Vagina (tissue), 2 donors: ENCODE results near the gene P4HTM. TPM values are rescaled to one million over a fixed set of nuclear protein-coding genes. Genes with fewer than 3 reads are reported as not detected.

Source experiments
- DNase-seq, 2 donors: peaks; one replicate each; pipeline ENCODE4 v3.0.0-alpha.2; 2017; ENCODE audit errors: extremely low spot score in 2 of 2
- H3K27ac ChIP-seq: fragments of 200-600 bp; sonication (generic); one replicate; pipeline ENCODE4 v1.5.1; 2019
- H3K27me3 ChIP-seq: fragments of 200-600 bp; sonication (generic); one replicate; pipeline ENCODE4 v1.5.1; 2019
- H3K36me3 ChIP-seq, 2 donors: fragments of 200-600 bp; sonication (generic); one replicate each; pipeline ENCODE4 v1.5.1; 2017 to 2019
- H3K4me1 ChIP-seq: fragments of 200-600 bp; sonication (generic); one replicate; pipeline ENCODE4 v1.5.1; 2019
- H3K4me3 ChIP-seq, 2 donors: fragments of 200-600 bp; sonication (generic); 1 replicate in 1 of 2; 2 replicates in 1 of 2; pipeline ENCODE4 v1.5.1; 2016 to 2019
- H3K9me3 ChIP-seq: fragments of 200-600 bp; sonication (generic); one replicate; pipeline ENCODE4 v1.5.1; 2019
- CTCF ChIP-seq, 3 experiments: fragments of 450-650 bp in 2 of 3; fragments of 200-600 bp in 1 of 3; sonication (generic) in 1 of 3; IDR thresholded peaks; one replicate each; pipeline ENCODE4 v1.5.1; 2017 to 2019; ENCODE audit warnings: antibody characterized with exemption in 3 of 3, mild to moderate bottlenecking in 2 of 3, moderate library complexity in 2 of 3
- POLR2A ChIP-seq, 2 donors: fragments of 450-650 bp; IDR thresholded peaks; one replicate each; pipeline ENCODE4 v1.6.1; 2017; ENCODE audit warnings: antibody characterized with exemption in 2 of 2, mild to moderate bottlenecking in 2 of 2, moderate library complexity in 2 of 2
- POLR2AphosphoS5 ChIP-seq, 2 donors: sonication (generic); formaldehyde crosslinking; IDR thresholded peaks; one replicate each; pipeline ENCODE4 v1.9.0; 2017; ENCODE audit warnings: antibody characterized with exemption in 2 of 2, mild to moderate bottlenecking in 2 of 2, low read depth in 1 of 2; ENCODE audit not compliant: insufficient read depth in 1 of 2
- intact Hi-C: fragments of 100-400 bp; cut with DNase I; formaldehyde crosslinking; loops from one replicate; pipeline ENCODE4 v1.15.1; 2023
- total RNA-seq: library from RNA; depleted of rRNA; stranded (reverse); fragments of >200 nt; gene quantifications from one replicate; pipeline ENCODE4 v1.2.3, GENCODE V29; 2016

Gene P4HTM
- total RNA-seq, 1 donor from 2014 or later, result 43.5 TPM

GRCh38 chr3:48962340-48962739 is 27.7 kb upstream of the P4HTM start:
- Histone ChIP-seq H3K4me1 (no peaks in the 10 kb centered on the region), H3K9me3 (no peaks in the 10 kb centered on the region), H3K36me3 (peaks cover 0 to 54% of the 10 kb centered on the region in 2 donors), H3K27ac (no peak overlapping the region), H3K27me3 (no peaks in the 10 kb centered on the region), H3K4me3 (no peak overlapping the region)
- TF ChIP-seq POLR2AphosphoS5 (IDR thresholded peaks at IDR 0.05; ENCODE audit: insufficient read depth in 1 of 2, low read depth in 1 of 2) (no peak), CTCF (IDR thresholded peaks at IDR 0.05) (no peak), POLR2A (IDR thresholded peaks at IDR 0.05) (no peak)
- intact Hi-C loops, result no loop called here
- DNase-seq, result no peak

- DNase-seq, result no peak
- no peaks in the 10 kb centered on the region for H3K9me3 ChIP-seq
- intact Hi-C loops, result no loop called here
Observed at GRCh38 chr3:48962939-48963338, 27.1 kb upstream of the P4HTM start.

GRCh38 chr3:48963591-48963990 is 26.4 kb upstream of the P4HTM start:
- Histone ChIP-seq H3K9me3 (no peaks in the 10 kb centered on the region), H3K36me3 (peaks cover 0 to 57% of the 10 kb centered on the region in 2 donors), H3K27ac (no peak overlapping the region), H3K4me3 (no peak overlapping the region), H3K4me1 (no peaks in the 10 kb centered on the region), H3K27me3 (no peaks in the 10 kb centered on the region)
- intact Hi-C loops, result no loop called here
- DNase-seq, result no peak
- TF ChIP-seq POLR2AphosphoS5 (IDR thresholded peaks at IDR 0.05; ENCODE audit: insufficient read depth in 1 of 2, low read depth in 1 of 2) (no peak), POLR2A (IDR thresholded peaks at IDR 0.05) (no peak), CTCF (IDR thresholded peaks at IDR 0.05) (no peak)

More at GRCh38 chr3:48962939-48963338, 27.1 kb upstream of the P4HTM start:
- Histone ChIP-seq H3K27ac (no peak overlapping the region), H3K4me3 (no peak overlapping the region), H3K4me1 (no peaks in the 10 kb centered on the region), H3K36me3 (peaks cover 0 to 55% of the 10 kb centered on the region in 2 donors), H3K27me3 (no peaks in the 10 kb centered on the region)
- no peak for TF ChIP-seq POLR2A (IDR thresholded peaks at IDR 0.05)
- no peak for TF ChIP-seq POLR2AphosphoS5 (IDR thresholded peaks at IDR 0.05; ENCODE audit: insufficient read depth in 1 of 2, low read depth in 1 of 2)
- TF ChIP-seq CTCF (IDR thresholded peaks at IDR 0.05), result no peak

- no peak for TF ChIP-seq CTCF (IDR thresholded peaks at IDR 0.05)
- TF ChIP-seq POLR2AphosphoS5 (IDR thresholded peaks at IDR 0.05; ENCODE audit: insufficient read depth in 1 of 2, low read depth in 1 of 2), result no peak
- TF ChIP-seq POLR2A (IDR thresholded peaks at IDR 0.05), result no peak
- Histone ChIP-seq H3K27me3 (no peaks in the 10 kb centered on the region), H3K4me1 (no peaks in the 10 kb centered on the region), H3K36me3 (peaks cover 0 to 77% of the 10 kb centered on the region in 2 donors), H3K9me3 (no peaks in the 10 kb centered on the region), H3K4me3 (no peak overlapping the region), H3K27ac (no peak overlapping the region)
- no peak for DNase-seq
- intact Hi-C loops, result no loop called here
Observed at GRCh38 chr3:48966367-48966766, 23.7 kb upstream of the P4HTM start.

GRCh38 chr3:48966876-48967361 is 23.1 kb upstream of the P4HTM start:
- H3K36me3 ChIP-seq, result peaks cover 0 to 77% of the 10 kb centered on the region in 2 donors
- no peak overlapping the region for H3K4me3 ChIP-seq
- no peaks in the 10 kb centered on the region for H3K4me1 ChIP-seq
- DNase-seq, result no peak
- no peaks in the 10 kb centered on the region for H3K27me3 ChIP-seq
- intact Hi-C loops, result no loop called here
- no peak for TF ChIP-seq POLR2AphosphoS5 (IDR thresholded peaks at IDR 0.05; ENCODE audit: insufficient read depth in 1 of 2, low read depth in 1 of 2)
- no peak for TF ChIP-seq CTCF (IDR thresholded peaks at IDR 0.05)
- TF ChIP-seq POLR2A (IDR thresholded peaks at IDR 0.05), result no peak
- H3K9me3 ChIP-seq, result no peaks in the 10 kb centered on the region
- H3K27ac ChIP-seq, result no peak overlapping the region
